Esophagus squamous epithelium (tissue), 5 donors: ENCODE data around the gene ABCC5. TPM values are rescaled to one million over a fixed set of nuclear protein-coding genes. Genes with fewer than 3 reads are reported as not detected.
"Not testable (repeated sequence)": the region's sequence is repeated elsewhere in the genome, so short reads cannot be mapped to it uniquely, and the experiment has no call there.

ENCODE experiments used
- DNase-seq: peaks from one replicate; lab custom pipeline; 2025; lab: John Stamatoyannopoulos, UW
- H3K27ac ChIP-seq, 4 donors: fragments of 200-600 bp; sonication (generic); one replicate each; pipeline ENCODE4 v1.5.1; 2016 to 2019; ENCODE audit warnings: mild to moderate bottlenecking in 1 of 4
- H3K27me3 ChIP-seq, 4 donors: fragments of 200-600 bp; sonication (generic); 1 replicate in 3 of 4; 2 replicates in 1 of 4; pipeline versions ENCODE4 v1.5.1 to v1.6.0; 2017 to 2021; ENCODE audit warnings: antibody characterized with exemption in 1 of 4
- H3K36me3 ChIP-seq, 3 donors: fragments of 200-600 bp; sonication (generic); one replicate each; pipeline ENCODE4 v1.5.1; 2016 to 2019
- H3K4me1 ChIP-seq, 3 donors: fragments of 200-600 bp; sonication (generic); one replicate each; pipeline ENCODE4 v1.5.1; 2017 to 2019
- H3K4me3 ChIP-seq, 4 donors: fragments of 200-600 bp; sonication (generic); 1 replicate in 3 of 4; 2 replicates in 1 of 4; pipeline ENCODE4 v1.5.1; 2016 to 2019; ENCODE audit warnings: mild to moderate bottlenecking in 2 of 4, moderate library complexity in 1 of 4
- H3K9me3 ChIP-seq, 3 donors: fragments of 200-600 bp; sonication (generic); one replicate each; pipeline ENCODE4 v1.5.1; 2016 to 2019
- POLR2A ChIP-seq, 4 donors: fragments of 450-650 bp; IDR thresholded peaks; one replicate each; pipeline ENCODE4 v1.6.1; 2017; ENCODE audit warnings: antibody characterized with exemption in 4 of 4, mild to moderate bottlenecking in 4 of 4, moderate library complexity in 3 of 4
- WGBS, 2 donors: methylation state at CpG; one replicate each; pipeline ENCODE4 v1.1.5; 2018; 5-methylcytosine and 5-hydroxymethylcytosine counted together
- intact Hi-C: fragments of 100-400 bp; cut with DNase I; formaldehyde crosslinking; loops from one replicate; pipeline ENCODE4 v1.15.0; 2022
- total RNA-seq, 4 donors: library from RNA; depleted of rRNA; stranded (reverse); fragments of >200 nt; gene quantifications; one replicate each; pipeline ENCODE4 v1.1.0, GENCODE V29; 2016
- TF ChIP-seq, protein P1 (sequence below), 6 experiments: fragments of 450-650 bp in 4 of 6; fragments of 200-600 bp in 2 of 6; sonication (generic) in 2 of 6; IDR thresholded peaks; one replicate each; pipeline ENCODE4 v1.5.1; 2016 to 2019; ENCODE audit warnings: antibody characterized with exemption in 6 of 6, mild to moderate bottlenecking in 4 of 6, moderate library complexity in 4 of 6
- donor health status: DM: yes; HTN: yes; CAD: no.

ABCC5 gene
- total RNA-seq, 4 donors from 2014 or later = 34.3 to 50.2 (median 40.4) TPM

GRCh38 chr3:184011230-184011876 is 6.3 kb downstream of the ABCC5 start:
- DNase-seq = no peak
- WGBS, 2 donors = 75 to 91% methylated on average over 4 of the region's 4 CpGs
- H3K4me1 ChIP-seq = peaks cover 11 to 57% (median 27%) of the 10 kb centered on the region in 3 donors
- no peak overlapping the region for H3K27ac ChIP-seq
- H3K36me3 ChIP-seq = peaks cover 0 to 58% (median 3%) of the 10 kb centered on the region in 3 donors
- TF ChIP-seq POLR2A (IDR thresholded peaks at IDR 0.05) = no peak
- TF ChIP-seq, protein P1, sequence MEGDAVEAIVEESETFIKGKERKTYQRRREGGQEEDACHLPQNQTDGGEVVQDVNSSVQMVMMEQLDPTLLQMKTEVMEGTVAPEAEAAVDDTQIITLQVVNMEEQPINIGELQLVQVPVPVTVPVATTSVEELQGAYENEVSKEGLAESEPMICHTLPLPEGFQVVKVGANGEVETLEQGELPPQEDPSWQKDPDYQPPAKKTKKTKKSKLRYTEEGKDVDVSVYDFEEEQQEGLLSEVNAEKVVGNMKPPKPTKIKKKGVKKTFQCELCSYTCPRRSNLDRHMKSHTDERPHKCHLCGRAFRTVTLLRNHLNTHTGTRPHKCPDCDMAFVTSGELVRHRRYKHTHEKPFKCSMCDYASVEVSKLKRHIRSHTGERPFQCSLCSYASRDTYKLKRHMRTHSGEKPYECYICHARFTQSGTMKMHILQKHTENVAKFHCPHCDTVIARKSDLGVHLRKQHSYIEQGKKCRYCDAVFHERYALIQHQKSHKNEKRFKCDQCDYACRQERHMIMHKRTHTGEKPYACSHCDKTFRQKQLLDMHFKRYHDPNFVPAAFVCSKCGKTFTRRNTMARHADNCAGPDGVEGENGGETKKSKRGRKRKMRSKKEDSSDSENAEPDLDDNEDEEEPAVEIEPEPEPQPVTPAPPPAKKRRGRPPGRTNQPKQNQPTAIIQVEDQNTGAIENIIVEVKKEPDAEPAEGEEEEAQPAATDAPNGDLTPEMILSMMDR (IDR thresholded peaks at IDR 0.05) = no peak
- H3K9me3 ChIP-seq = no peaks in the 10 kb centered on the region
- intact Hi-C loops = loop anchor here (10.0 kb wide), 1 partner anchor 123 kb away; the partner anchor contains the start of gene EIF2B5
- H3K27me3 ChIP-seq = no peaks in the 10 kb centered on the region
- no peak overlapping the region for H3K4me3 ChIP-seq

DNA sequence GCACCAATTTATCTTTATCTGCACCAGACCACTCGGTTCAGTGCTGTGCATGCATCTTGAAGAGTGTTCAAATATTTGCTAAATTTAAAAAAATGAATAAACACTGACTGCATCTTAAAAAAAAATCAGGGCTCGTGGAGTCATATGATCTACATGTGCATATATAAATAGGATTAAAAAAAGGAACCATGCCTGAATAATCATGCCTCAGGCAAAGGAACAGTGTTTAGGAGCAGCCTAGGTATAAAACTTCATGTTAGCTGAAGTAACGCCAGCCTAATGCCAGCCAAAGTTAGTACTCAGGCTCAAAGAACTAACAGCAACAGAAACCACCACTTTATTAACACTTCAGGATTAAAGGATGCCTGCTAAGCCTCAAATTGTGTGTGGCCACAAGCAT is 9.5 kb downstream of the ABCC5 start:
- Histone ChIP-seq H3K36me3 (peaks cover 0 to 47% (median 3%) of the 10 kb centered on the region in 3 donors), H3K27ac (peak overlapping the region; percentile 73 to 83 (median 75)), H3K4me1 (peaks cover 24 to 71% (median 47%) of the 10 kb centered on the region in 3 donors), H3K27me3 (no peaks in the 10 kb centered on the region), H3K9me3 (no peaks in the 10 kb centered on the region), H3K4me3 (no peak overlapping the region)
- DNase-seq = no peak
- 23 to 29% methylated on average over 3 of the region's 3 CpGs for WGBS, 2 donors
- no peak for TF ChIP-seq POLR2A (IDR thresholded peaks at IDR 0.05)
- TF ChIP-seq, protein P1 (IDR thresholded peaks at IDR 0.05) = no peak
- intact Hi-C loops = no loop called here

- H3K4me3 ChIP-seq, H3K27me3 ChIP-seq, DNase-seq, H3K9me3 ChIP-seq, intact Hi-C loops: not testable (repeated sequence)
- WGBS, 2 donors = 40 to 74% methylated on average over 11 of the region's 11 CpGs
- H3K4me1 ChIP-seq = peaks cover 32 to 71% (median 52%) of the 10 kb centered on the region in 3 donors
- H3K36me3 ChIP-seq = peaks cover 0 to 38% (median 3%) of the 10 kb centered on the region in 3 donors
- H3K27ac ChIP-seq = peak overlapping the region; percentile 73 to 83 (median 75)
Observed at GRCh38 chr3:184007143-184007813, 10.4 kb downstream of the ABCC5 start.

- Histone ChIP-seq H3K9me3 (no peaks in the 10 kb centered on the region), H3K4me3 (peak overlapping the region in 3 of 4 donors; percentile 2 to 22 (median 19)), H3K27ac (peak overlapping the region; percentile 73 to 83 (median 75)), H3K4me1 (peaks cover 38 to 81% (median 52%) of the 10 kb centered on the region in 3 donors), H3K36me3 (peaks cover 0 to 30% (median 3%) of the 10 kb centered on the region in 3 donors), H3K27me3 (no peaks in the 10 kb centered on the region)
- peak in 1 of 4 donors; percentile 45 for TF ChIP-seq POLR2A (IDR thresholded peaks at IDR 0.05)
- TF ChIP-seq, protein P1 (IDR thresholded peaks at IDR 0.05) = no peak
- intact Hi-C loops = no loop called here
- no peak for DNase-seq
- 7 to 26% methylated on average over 10 to 11 of the region's 11 CpGs for WGBS, 2 donors
Observed at GRCh38 chr3:184005941-184006507, 11.7 kb downstream of the ABCC5 start.

GRCh38 chr3:184004476-184004875 is 13.2 kb downstream of the ABCC5 start:
- Histone ChIP-seq H3K9me3 (no peaks in the 10 kb centered on the region), H3K36me3 (peaks cover 0 to 21% (median 0%) of the 10 kb centered on the region in 3 donors), H3K27me3 (no peaks in the 10 kb centered on the region), H3K4me1 (peaks cover 38 to 84% (median 52%) of the 10 kb centered on the region in 3 donors), H3K27ac (peak overlapping the region; percentile 5 to 83 (median 74)), H3K4me3 (no peak overlapping the region)
- DNase-seq = no peak
- intact Hi-C loops = no loop called here
- TF ChIP-seq, protein P1 (IDR thresholded peaks at IDR 0.05) = no peak
- TF ChIP-seq POLR2A (IDR thresholded peaks at IDR 0.05) = no peak
- WGBS, 2 donors = 63 to 68% methylated on average over 1 to 2 of the region's 2 CpGs
